GM10248 (cell line): ENCODE data around the gene CACNA1C.

ENCODE experiments used
- CTCF ChIA-PET: fragments of 300-600 bp; sonication (Branson Sonifier 250); formaldehyde crosslinking; extraction: SDS; loops from one replicate; lab custom pipeline; 2021; ENCODE audit warnings: antibody characterized with exemption; lab: Yijun Ruan, JAX
- POLR2A ChIA-PET: fragments of 350-650 bp; sonication (Branson Sonifier 250); formaldehyde crosslinking; extraction: SDS; loops from one replicate; lab custom pipeline; 2020; ENCODE audit warnings: antibody characterized with exemption; lab: Yijun Ruan, JAX
- DNase-seq: peaks from one replicate; pipeline ENCODE4 v3.0.0; 2012; ENCODE audit errors: extremely low spot score
- TF ChIP-seq, protein P1 (sequence below): IDR thresholded peaks from 2 replicates; pipeline ENCODE4 v1.5.1; 2012; ENCODE audit warnings: mild to moderate bottlenecking, low read depth; ENCODE audit errors: extremely low read depth, missing control alignments, control extremely low read depth

Gene CACNA1C

DNA sequence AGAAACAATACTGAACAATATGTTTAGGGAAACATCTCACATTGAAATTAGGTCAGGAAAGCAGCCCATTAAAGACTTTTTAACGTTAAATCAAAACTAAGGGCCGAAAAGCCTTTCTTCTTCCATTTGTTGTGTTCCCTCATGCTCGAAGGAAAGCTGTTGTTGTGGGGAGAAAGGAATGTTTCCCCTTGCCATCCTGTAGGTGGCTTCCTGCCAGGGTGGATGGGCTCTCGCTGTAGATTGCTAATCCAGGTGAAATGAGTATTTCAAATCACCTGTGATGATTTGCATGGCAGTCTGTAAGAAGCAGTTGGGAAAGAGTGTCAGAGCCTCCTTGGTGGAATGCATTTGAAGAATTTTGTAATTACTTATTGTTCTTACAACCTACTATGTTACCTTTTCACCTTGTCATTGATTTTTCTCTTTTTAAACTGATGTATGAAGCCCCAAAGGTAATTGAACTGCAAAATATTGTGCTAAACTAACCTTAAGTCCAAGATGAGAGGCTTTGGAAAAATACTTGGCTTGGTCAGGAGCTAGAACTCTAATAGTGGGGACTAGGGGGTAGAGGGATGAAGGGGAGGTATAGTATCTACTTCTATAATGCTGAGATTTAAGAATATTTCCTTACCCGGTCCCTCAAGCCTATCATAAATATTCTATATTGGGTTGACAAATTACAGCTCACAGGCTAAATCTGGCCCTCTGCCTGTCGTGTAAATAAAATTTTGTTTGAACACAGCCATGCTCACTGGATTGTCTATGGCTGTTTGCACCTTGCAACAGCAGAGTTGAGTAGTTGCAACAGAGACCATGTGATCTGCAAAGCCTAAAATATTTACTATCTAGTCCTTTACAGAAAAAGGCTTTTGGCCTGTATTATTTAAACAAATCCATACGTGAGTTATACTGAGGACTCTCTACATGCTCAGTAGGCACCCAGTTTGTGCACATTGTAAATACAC is 40.9 kb upstream of the CACNA1C start:
- CTCF ChIA-PET = interaction anchor here (1.0 to 2.9 kb wide), 4 partner anchors 8 to 72 kb away, joined by 3 to 10 read pairs (median 4); no protein-coding TSS in a partner anchor

DNA sequence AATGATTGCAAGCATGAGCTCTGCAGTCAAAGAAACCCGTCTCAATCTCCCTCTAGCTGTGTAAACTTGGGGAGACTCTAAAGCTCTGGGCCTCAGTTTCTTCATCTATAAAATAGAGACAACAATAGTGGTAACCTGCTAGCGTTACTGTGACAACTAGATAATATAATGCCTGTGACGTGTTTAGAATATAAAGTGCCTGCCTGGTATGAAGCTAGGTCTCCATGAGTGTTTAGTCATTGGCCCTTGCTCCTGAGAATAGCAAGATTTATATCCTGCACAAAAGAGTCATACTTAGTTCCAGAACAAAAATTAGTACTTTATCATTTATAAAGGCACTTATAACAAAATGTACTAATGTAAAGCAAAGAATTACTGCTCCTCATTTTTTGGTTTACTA is 39.7 kb upstream of the CACNA1C start:
- DNase-seq = no peak
- POLR2A ChIA-PET = no interaction called here
- TF ChIP-seq, protein P1, sequence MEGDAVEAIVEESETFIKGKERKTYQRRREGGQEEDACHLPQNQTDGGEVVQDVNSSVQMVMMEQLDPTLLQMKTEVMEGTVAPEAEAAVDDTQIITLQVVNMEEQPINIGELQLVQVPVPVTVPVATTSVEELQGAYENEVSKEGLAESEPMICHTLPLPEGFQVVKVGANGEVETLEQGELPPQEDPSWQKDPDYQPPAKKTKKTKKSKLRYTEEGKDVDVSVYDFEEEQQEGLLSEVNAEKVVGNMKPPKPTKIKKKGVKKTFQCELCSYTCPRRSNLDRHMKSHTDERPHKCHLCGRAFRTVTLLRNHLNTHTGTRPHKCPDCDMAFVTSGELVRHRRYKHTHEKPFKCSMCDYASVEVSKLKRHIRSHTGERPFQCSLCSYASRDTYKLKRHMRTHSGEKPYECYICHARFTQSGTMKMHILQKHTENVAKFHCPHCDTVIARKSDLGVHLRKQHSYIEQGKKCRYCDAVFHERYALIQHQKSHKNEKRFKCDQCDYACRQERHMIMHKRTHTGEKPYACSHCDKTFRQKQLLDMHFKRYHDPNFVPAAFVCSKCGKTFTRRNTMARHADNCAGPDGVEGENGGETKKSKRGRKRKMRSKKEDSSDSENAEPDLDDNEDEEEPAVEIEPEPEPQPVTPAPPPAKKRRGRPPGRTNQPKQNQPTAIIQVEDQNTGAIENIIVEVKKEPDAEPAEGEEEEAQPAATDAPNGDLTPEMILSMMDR = no peak
- CTCF ChIA-PET = interaction anchor here (1.5 to 1.6 kb wide), 2 partner anchors 22 to 73 kb away, joined by 3 to 4 read pairs; no protein-coding TSS in a partner anchor

More for the DNA sequence above, 40.9 kb upstream of the CACNA1C start:
- DNase-seq = no peak
- POLR2A ChIA-PET = no interaction called here
- TF ChIP-seq, protein P1 = no peak

DNA sequence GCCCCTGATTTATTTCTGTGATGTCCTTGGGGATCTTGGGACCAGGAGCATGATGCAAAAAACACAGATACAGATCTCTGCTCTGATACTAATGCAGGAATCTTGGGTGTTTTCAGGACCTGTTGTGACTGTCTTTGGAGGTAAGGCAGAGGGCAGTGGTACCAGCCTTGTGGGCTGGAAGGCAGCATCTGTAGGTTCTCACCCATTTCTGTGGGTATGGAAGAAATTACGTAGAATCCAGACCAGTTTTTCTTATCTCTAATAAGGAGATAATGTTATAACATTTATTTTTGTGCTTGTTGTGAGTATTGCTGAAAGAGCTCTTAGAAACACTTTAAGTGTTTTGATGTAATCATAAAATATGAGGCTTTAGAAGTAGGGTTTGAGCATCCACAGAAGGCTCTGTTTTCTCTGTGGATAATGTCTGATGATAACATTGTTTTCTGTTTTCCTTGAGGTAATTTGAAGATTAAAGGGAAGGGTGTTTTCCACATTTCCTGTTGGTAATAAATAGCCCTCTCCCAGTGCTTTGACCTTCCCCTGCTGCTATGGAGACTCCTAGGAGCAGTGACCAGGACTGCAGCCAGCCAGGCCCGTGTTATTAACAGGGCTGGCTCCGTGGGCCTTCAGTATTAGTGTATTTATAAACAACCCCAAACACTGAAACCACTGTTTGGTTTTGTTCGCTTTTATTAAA is 39.1 kb upstream of the CACNA1C start:
- no peak for DNase-seq
- POLR2A ChIA-PET = no interaction called here
- CTCF ChIA-PET = interaction anchor here (1.5 kb wide), 1 partner anchor 21 kb away, joined by 3 read pairs; no protein-coding TSS in a partner anchor
- TF ChIP-seq, protein P1 = no peak

DNA sequence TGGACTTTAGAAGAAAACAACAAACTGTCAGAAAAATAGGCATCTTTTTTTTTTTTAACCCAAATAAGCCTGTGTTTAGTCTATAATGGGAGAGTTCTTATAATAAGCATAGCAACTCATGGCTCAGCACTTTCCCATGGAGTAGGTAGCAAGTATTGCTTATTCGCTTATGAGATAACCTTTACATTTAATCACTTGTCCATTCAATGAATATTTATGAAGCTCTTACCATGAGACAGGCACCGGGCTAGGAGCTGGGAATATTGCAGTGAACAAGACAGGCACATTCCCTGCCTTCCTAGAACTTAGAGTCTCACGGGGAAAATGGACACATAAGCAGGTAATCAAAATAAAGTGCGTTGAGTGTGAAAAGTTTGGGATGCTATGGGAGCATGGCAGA is 38.6 kb upstream of the CACNA1C start:
- ChIA-PET POLR2A (no interaction called here), CTCF (interaction anchor here (0.8 to 1.8 kb wide), 2 partner anchors 10 to 13 kb away, joined by 5 read pairs; partner anchors contain the start of gene DCP1B)
- TF ChIP-seq, protein P1 = no peak
- DNase-seq = no peak

DNA sequence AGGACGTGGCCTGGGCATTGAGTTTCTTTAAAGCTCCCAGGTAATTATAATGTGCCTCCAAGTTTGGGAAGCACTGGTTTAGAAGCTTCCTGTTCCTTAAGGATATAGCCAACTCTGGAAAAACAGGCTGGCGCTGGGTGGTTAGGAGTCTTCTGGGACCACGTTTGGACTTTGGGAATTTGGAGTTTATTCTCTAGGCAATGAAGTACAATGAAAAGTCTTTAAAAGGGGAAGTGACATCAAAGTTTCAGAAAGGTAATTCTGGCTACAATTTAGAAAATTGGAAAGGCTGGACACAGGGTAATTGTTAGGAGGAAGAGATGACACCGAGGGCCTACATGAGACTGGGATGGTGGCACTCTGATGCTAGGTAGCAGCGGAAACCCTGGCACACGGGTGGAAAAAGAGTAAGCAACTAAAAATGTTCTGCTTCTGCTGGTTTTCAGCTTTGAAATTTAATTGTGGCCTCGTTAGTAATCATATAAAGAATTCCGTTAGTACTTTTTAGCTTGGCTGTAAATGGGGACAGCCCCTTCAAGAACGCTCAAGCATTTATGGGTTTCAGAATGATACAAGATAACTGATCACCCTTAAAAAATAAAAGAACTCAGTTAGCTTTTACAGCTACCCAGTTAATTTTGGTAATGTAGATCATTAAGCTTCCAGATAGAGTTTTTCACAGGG is 35.8 kb upstream of the CACNA1C start:
- CTCF ChIA-PET = interaction anchor here (0.7 to 2.1 kb wide), 4 partner anchors 9 to 779 kb away, joined by 3 to 8 read pairs (median 4); partner anchors contain the start of gene DCP1B
- POLR2A ChIA-PET = no interaction called here
- DNase-seq = no peak
- TF ChIP-seq, protein P1 = no peak
